ENCODE data around the gene JAM2.

GRCh38 chr21:25638660-25639550, at the start of gene JAM2:
- TF ChIP-seq POLR2A (IDR thresholded peaks at IDR 0.05) (no peak), POLR2AphosphoS5 (IDR thresholded peaks at IDR 0.05; ENCODE audit: insufficient read depth in 1 of 2, low read depth in 1 of 2) (peak in 1 of 2 donors; percentile 63), CTCF (IDR thresholded peaks at IDR 0.05) (no peak)

Data from vagina (tissue), 2 donors.